ENCODE data around the gene VN1R5.

DNA sequence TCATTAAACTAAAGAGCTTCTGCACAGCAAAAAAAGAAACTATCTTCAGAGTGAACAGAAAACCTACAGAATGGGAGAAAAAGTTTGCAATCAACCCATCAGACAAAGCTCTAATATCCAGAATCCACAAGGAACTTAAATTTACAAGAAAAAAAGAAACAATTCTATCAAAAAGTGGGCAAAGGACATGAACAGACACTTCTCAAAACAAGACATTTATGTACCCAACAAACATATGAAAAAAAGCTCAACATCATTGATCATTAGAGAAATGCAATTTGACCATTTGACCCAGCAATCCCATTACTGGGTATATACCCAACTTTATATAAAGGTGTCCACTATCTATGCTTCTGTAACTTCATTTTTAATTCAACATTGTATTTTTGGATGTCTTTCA is 31.1 kb upstream of the VN1R5 start:
- TF ChIP-seq, protein P1, sequence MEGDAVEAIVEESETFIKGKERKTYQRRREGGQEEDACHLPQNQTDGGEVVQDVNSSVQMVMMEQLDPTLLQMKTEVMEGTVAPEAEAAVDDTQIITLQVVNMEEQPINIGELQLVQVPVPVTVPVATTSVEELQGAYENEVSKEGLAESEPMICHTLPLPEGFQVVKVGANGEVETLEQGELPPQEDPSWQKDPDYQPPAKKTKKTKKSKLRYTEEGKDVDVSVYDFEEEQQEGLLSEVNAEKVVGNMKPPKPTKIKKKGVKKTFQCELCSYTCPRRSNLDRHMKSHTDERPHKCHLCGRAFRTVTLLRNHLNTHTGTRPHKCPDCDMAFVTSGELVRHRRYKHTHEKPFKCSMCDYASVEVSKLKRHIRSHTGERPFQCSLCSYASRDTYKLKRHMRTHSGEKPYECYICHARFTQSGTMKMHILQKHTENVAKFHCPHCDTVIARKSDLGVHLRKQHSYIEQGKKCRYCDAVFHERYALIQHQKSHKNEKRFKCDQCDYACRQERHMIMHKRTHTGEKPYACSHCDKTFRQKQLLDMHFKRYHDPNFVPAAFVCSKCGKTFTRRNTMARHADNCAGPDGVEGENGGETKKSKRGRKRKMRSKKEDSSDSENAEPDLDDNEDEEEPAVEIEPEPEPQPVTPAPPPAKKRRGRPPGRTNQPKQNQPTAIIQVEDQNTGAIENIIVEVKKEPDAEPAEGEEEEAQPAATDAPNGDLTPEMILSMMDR (IDR thresholded peaks at IDR 0.05; ENCODE audit: insufficient read depth, low read length, poor library complexity, severe bottlenecking) = no peak
- no peak for TF ChIP-seq EZH2phosphoT487 (conservative IDR thresholded peaks at IDR 0.05; ENCODE audit: low read length)
